Measurements from ENCODE around the gene LDHB.

GRCh38 chr12:21665816-21666215 is 8.2 kb upstream of the LDHB start:
- TF ChIP-seq CTCF (IDR thresholded peaks at IDR 0.05; ENCODE audit: insufficient read depth, low read depth, low read length) (no peak), EZH2 (IDR thresholded peaks at IDR 0.05; ENCODE audit: insufficient read depth, low read length) (no peak)

All from astrocyte (in vitro differentiated cells and primary cell).